ENCODE data around the gene BORCS6.

BORCS6 gene

DNA sequence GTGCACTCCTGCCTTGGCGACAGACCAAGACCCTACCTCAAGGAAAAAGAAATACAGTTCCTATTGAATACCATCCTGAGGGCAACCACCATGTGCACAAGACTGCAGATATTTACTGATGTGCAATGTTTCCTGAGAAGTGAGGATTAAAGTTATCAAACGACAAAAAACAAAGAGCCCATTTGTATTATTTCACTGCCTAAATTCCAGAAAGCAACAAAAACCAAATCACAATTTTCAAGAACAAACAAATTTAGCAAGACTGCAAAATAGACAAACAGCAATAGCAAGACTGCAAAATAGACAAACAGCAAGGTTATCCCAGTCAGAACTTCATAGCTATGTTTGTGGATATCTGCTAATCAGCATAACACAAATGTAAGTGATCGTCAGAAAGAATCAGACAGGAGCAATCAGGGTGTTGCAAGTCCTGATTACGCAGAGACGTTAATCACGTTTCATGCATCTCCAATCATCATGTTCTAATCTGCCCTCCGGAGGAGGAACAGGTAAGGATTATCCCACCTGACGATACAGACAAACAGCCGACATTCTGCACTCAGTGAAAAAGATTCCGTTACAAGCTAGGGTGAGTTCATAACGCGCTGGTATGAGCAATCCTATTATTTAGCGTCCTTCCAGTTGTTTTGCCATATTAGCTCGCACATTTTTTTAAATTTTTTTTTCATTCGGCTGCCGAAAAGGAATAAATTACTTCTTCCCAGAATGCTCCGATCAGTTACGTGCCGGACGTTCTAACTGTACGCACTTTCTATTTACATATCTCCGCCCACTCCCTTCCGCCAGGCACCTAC, 16.7 kb downstream of the BORCS6 start:
- peak; percentile 97 for DNase-seq

DNA sequence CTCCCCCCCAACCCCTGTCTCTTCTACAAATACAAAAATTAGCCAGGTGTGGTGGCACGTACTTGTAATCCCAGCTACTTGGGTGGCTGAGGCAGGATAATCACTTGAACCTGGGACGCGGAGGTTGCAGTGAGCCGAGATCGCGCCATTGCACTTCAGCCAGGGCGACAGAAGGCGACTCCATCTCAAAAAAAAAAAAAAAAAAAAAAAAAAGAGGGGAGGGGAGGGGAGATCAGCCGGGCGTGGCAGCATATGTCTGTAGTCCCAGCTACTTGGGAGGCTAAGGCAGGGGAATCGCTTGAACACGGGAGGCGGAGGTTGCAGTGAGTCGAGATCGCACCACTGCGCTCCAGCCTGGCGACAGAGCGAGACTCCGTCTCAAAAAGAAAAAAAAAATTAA, 19.8 kb downstream of the BORCS6 start:
- DNase-seq: peak; percentile 83

DNA sequence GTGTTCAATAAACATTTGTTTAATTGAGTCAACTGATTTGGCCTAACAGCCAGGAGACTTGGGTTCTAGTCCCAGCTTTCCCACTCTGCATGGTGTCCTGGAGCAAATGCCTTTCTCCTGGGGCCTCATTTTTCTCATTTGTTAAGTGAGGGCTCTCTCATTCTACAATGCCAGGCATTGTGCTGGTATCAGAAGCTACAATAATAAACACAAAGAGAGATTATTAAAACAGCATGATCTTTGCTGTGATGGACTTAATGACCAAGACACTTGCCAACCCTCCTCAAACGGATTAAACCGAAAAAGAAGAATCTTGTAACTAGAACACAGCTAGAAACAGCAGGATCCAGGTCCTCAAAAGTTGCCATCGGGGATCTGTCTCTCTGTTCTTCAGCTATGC, 22.5 kb downstream of the BORCS6 start:
- DNase-seq: no peak

DNA sequence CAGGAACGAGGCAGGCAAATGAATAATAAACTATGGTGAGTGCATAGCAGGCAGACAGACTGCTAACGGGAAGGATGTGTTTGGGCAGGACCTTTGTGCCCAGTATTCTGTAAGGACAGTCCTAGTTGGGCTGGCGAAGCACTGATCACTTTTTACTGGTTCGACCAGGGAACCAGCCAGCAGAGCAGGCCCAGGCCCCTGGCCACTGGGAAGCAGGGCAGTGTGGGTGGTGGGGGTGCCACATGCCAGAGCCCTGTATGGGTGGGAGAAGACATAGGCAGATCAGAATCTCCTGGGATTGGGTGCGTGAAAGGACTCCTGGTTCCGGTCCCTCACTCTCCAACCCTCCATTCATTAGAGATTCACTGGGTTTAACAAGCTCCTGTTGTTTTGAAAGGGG, 23.2 kb downstream of the BORCS6 start:
- no peak for DNase-seq

DNA sequence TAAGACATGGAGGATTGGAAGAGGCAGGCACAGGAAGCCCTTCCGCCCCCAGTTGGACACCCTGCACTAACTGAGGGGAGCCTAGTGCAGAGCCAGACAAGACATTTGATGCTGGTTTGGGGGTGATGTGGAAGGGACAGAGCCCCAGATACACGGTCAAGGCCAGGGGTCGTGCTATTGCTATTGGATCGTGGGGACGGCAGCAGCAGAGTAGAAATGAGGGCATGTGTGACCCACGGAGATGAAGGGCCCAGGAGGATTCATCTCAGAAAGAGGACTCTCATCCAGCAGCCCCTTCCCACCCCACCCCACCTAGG, 25.2 kb downstream of the BORCS6 start:
- DNase-seq: no peak

DNA sequence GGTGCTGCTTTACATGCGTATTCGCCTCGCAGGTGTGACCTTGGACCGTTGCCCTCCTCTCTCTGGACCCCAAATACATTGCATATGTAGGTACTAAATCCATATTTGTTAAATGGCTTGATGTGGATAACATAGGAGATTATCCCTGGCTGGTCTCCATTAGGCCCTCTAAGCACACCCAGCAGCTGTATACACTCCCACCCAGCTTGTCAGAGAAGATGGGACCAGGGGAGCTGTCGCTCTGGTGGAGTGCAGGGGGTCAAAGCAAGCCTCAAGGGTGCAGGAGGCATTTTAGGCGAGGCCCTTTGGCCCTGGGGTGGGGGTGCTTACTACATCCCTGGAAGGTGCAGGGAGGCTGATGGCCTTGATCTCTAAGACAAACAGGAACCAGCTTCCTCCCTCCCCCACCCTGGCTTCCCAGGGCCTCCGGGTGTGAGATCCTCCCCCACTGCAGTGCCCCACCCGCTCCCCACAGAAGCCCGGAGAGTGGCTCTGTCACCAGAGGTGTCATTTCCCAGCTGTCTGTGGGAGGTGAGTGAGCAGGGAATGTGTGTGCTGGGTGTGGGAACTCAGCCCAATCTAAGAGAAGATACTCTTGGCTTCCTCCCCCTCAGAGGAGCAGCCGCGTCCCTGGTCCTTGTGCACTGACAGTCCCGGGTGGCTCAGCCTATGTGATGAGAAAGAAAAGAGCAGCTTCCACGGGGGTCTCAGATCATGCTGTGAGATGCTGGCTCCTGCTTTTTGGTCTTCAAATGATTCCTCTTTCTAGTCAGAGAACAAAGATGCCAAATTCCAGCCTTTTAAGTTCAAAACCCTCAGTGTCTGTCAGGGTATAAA, 25.8 kb downstream of the BORCS6 start:
- no peak for DNase-seq

DNA sequence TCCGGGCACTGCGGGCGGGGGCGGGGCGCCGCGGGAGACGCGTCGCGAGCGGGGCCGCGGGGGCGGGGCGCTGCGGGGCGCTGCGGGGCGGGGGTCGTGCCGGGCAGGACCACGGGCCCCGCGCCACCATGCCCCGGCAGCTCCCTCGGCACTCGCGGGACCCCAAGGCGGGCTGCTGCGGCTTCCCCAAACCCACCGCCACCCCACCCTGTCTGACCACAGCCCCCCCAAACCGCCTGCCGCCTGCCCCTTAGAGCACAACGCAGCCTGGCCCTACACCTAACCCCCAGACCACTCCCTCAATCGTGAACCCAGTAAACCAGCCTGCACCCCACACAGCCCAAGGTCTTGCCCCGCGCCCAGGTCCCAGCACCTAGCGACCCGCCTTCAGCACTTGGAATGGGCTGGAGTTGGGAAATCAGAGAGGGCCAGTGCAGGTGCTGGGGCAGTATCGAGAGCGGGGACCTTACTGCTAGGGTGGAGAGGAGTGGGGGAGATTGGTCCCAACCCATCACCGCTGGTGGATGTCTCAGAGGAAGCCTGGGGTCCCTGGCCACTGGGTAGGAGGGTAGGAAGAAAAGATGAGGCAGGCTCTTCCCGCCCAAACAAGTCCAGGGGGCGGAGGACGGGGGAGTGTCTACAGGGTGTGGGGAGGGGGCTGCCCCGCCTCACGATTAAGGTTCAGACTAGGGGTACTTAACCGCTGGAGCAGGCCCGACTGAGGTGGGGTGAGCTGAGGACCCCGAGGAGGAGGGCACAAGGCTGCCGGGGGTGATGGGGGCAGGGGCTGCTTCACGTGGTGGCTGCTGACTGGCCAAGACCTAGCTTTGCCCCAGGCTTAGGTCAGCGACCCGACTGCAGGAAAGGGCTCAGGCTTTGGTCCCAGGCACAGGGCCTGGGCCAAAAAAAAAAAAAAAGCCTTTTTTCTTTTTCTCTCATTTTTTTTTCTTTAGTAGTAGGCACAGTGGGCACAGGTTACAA, 26.7 kb downstream of the BORCS6 start:
- no peak for DNase-seq

DNA sequence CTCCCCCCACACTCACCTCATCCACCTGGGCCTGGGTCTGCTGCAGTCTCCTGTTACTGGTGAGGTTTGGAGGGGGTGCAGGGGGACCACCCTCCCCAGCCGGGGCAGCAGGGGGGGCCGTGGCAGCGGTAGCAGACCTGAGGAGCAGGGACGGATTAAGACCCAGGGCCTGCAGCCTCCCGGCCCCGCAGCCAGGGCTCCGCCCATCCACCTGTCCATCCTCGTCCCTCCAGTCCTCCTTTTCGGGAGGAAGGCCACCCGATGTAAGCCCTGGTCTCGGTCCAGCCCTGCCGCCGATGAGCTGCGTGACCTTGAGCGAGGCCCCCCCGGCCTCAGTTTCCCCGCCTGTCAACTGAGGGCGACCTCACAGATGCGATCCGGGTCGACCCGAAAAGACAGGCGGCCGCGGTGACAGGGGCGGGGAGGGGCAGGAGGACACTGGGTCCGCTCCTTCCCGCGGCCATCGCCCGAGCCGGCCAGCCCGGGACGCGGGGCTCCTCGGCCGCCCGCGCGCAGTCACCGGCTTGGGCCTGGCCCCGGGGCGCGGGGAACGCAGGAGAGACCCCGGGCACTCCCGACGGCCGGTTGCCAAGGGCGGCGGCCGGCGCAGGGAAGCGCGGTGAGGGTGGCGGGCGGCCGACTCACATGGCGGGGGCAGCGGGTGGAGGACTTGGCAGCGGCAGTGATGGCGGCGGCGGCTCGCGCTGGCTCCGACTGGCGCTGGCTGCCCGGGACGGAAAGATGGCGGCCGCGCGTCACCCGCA, 27.6 kb downstream of the BORCS6 start, which contains the start of gene VAMP2:
TSS of gene VAMP2 (minus strand) at position 716 of the 764 bp plus-strand sequence. CDS start at position 647, 69 bp downstream.
- DNase-seq: peak; percentile 61

DNA sequence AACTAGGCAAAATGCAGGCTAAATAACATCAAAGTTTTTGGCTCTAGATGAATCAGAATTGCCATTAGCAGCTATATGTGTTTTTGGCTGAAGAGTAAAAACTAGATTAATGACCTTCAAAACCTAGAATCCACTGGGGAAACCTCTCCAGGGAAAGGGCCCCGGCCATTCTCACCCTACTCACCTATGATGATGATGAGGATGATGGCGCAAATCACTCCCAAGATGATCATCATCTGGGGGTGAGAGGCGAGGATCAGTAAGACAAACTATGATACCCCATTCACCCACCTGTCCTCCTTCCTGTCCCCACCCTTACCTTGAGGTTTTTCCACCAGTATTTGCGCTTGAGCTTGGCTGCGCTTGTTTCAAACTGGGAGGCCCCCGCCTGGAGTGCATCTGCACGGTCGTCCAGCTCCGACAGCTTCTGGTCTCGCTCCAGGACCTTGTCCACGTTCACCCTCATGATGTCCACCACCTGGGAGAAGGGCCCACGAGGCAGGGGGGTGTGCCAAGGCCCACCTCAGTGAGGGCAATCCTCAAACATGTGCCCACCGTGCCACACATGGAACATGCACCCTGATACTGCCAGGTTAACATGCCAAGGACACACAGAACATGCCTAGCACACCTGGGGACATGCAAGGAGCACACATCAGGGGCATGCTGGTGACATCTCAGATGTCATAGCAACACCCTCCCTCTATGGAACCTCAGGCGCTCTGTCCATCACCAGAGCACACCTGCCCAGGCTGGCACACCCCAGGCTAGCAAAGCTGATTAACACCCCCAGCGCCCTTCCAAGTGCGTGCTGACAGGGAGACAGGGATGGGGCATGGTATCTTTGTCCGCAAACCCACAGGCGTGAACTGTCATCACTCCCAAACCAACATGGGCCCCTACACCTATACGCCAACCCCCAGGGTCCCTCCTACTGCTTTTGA, 28.4 kb downstream of the BORCS6 start:
- DNase-seq: no peak

DNA sequence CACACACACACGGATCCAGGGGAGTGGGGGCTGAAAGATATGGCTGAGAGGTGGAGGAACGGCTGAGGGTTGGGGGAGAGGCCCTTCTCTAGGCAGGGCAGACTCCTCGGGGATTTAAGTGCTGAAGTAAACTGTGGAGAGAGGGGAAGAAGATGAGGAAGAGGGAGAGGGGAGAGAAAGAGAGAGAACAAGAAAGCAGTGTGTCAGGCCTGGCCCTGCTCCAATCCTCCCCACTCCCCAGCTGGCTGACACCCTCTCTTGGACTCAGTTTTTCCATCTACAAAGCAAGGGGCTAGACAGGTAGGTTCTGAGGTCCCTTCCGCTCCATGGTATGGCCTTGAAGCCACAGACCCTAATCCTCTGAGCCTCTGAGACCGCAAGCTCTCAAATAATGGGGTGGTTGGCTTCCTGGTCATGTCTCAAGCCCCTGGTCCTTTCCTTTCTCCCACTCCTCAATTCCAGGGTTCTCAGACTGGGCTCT, 29.2 kb downstream of the BORCS6 start:
- DNase-seq: no peak

DNA sequence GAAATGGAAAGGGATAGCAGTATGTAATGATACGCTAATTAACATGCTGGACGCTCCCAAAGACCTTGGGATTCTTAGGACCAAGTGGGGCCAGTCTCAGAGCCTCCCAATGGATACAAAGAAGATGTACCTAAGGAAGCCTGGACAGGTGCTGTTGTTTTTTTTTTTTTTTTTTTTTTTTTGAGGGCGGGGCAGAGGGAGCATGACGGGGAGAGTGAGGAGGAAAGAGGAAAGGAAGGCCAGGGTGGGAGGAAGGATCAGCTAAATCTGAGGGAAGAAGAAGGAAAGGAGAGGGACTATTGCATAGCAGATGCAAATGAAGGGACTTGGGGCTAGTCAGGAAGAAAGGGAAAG, 29.8 kb downstream of the BORCS6 start:
- no peak for DNase-seq

DNA sequence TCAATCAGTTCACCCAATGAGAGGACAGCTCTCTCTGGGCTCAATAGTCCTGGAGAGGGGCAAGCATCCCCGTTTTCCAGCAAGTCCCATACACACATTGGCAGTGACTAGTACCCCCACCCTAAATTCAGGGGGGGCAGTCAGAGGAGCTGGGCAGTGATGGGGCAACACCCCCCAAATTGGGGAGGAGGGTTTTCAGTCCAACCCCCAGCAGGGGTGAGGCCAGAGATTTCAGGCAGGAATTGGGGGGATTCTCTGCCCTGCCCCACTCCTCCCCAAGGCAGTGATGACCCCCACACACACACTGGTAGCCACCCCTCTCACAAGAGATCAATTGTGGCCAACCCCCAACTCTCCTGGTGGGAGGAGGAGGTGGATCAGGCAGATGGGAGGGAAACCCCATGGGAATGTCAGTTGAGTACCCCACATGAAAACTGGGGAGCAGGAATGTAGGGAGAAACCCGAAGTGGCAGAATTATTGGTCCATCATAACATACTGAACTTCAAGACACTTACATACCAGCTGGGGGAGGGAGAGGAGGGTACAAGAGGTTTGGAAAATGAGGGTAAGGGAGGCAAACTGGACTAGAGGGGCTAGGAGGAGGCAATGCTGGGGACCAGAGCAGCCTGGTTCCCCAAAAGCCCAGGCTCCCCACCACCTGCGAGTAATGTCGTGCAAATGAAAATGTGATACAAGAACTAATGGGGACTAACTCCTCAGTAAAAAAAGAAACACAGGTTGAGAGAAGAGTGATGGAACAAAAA, 30.3 kb downstream of the BORCS6 start:
- no peak for DNase-seq

DNA sequence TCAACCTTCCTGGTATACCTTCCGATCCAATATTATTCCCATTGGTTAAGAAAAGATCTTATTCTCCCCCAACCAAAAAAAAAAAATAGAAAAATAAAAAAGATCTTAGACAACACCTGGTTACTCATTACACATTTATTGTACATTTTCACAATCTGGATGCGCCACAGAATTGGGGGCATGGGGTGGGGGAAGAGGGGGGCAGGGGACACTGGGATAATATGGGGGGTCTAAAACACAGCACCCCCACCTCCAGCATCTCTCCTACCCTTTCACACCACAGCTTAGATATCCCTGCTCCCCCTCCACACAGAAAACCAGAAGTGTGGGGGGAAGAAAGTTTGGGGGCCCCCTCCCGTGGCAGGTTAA, 31.0 kb downstream of the BORCS6 start:
- DNase-seq: no peak

DNA sequence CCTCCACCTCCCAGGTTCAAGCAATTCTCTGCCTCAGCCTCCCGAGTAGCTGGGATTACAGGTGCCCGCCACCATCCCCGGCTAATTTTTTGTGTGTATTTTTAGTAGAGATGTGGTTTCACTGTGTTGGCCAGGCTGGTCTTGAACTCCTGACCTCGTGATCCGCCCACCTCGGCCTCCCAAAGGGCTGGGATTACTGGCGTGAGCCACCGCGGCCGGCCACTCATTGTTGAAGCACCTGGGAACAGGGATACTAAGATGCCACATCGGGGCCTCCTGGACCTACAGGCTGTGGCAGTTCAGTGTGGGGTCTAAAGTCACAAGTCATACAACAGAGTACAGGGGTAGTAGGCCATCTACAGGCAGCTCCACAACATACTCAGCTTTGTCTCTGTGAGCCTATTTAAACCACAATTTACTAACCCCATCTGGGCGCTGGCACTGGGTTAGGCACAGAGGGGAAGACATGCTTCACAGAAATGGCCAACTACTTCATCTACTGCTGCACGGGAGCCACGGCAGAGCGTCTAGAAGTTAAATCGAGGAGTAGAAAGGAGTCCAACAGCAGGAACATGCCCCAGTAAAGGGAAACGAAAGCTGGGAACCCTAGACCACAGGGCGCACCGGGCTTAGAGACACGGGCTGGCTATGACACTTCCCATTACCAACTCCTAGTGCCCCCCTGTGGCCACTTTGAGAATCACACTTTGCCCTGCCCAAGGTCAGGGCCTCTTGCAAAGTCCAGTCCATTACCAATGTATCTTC, 31.5 kb downstream of the BORCS6 start:
- peak; percentile 52 for DNase-seq

DNA sequence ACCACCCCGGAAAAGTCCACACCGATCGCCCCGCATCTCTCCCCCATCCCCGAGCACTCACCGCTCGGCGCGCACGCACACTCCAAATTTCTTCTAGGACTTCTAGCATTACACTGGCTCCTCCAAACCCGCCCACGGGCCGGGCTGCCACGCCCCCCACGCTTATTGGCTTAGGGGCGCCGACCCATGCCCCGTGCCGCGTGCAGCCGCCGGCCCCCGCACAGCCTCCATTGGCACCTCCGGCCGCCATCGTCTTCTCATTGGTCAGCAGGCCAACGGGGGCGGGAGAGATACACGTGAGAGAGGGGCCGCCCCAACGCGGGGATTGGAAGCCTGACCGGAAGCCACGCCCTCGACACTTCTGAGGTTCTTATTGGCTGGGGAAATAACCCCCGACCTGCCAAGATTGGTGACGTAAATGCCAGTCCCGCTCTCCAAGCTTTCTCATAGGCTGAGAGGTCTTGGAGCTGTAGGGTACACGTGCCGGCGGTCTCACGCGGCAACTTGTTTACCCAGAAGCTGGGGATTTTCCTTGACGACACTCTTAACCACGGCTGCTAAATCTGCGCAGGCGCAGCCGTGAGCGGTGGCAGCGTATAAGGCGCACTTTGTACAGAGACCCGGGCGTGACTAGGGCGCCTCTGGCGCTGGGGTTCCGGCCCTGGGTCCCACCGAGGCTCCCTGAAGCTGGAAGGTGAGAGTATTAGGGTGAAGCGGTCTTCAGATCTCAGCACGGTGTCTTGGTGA, 33.6 kb downstream of the BORCS6 start:
- peak; percentile 100 for DNase-seq

DNA sequence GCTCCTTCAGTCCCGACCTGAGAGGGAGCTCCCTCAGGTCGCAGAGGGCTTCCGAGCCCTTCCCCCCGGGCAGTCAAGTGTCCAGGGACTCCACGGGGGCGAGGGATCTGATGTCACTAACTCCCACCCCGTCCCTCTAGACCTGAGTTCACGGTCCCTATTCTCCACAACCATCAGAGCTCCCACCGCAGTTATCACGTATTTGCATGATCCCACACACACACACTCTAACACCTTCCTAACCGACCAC, 34.1 kb downstream of the BORCS6 start:
- DNase-seq: no peak

DNA sequence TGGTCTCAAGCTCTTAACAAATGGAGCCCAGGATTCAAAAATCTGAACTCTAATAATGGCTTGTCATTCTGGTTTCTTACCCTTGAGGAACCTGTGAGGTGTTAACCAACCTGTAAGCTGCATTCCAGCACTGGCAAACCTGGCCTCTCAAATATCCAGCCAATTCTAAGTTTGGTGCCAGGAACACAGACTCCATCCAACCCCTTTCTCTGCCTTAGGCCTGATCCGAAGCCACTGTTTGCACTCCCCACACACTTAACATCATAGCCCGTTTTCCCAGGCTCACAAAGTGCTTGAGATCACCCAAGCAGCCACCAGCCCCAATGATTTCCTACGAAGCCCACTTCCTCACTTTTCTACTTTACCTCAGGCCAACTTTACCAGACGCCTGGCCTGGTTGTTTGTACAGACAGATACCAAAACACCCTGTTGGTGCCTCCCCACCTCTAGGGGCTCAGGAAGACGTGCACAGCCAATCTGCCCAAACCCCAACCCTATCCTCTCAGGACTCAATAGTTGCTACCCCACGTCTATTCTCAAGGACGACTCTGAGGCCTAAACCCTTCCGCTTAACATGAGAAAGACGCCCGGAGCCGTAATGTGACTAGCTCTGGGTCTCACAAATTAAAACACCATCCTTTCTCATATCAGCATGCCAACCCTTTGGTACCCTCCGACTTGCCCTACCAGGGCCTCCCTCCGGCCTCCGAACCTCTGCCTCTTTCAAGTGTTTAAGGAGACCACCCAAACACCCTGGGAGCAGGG, 34.6 kb downstream of the BORCS6 start:
- DNase-seq: no peak

DNA sequence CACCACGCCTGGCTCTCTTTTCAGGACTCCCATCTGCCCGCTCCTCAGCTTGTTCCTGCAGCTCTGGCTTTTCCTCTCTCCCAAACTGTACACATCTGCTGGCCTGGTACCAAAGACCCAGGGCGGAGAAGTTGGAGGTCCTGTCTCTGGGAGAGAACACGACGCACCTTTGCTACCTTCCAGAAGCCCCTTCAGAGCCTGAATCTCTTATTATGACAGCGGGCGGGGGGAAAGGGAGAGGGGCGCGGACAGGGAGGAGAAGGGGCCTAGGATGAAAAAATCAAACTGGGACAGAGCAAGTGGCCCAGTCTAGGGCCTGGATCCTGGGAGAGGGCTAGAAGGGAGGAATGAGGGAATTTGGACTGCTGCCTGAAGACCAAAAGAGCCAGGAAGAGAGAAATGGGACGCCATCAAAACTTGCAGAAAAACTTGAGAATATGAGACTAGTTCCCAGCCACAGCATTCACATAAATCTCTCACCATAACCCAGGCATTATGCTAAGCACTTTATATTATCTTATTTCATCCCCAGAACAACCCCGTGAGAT, 35.3 kb downstream of the BORCS6 start:
- DNase-seq: no peak
